Stimulated activated CD4-positive, alpha-beta T cell treated with anti-CD3 and anti-CD28 coated beads, TNF-alpha, amount 100 ng/mL, for 24 hours (primary cell): ENCODE results near the gene GPBAR1.
"Not testable (repeated sequence)": the region's sequence is repeated elsewhere in the genome, so short reads cannot be mapped to it uniquely, and the experiment has no call there.

Source experiments
- DNase-seq, 3 experiments: peaks; one replicate each; pipeline ENCODE4 v3.0.0-alpha.2; 2020; ENCODE audit warnings: low read depth in 3 of 3

Gene GPBAR1

DNA sequence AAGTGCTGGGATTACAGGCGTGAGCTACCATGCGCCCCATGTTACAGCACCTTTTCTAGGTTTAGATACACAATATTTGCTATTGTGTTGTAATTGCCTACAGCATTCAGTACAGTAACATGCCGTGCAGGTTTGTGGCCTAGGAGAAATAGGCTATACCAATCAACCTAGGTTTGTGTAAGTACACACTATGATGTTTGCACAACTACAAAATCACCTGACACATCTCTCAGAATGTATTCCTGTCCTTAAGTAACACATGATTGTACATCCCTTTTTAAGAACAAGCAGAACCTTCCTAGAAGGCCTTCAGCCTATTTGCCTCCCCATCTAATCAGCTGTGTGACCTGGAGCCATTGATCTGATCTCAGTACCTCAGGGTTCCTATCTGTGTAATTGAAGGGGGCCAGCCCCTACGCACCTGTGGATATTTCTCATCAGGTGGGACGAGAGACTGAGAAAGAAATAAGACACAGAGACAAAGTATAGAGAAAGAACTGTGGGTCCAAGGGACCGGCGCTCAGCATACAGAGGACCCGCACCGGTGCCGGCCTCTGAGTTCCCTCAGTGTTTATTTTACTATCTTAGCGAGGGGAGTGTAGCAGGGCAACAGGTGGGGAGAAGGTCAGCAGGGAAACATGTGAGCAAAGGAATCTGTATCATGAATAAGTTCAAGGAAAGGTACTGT is 50.2 kb downstream of the GPBAR1 start:
- no peak for DNase-seq

GRCh38 chr2:218311541-218312266 is 50.9 kb downstream of the GPBAR1 start:
- DNase-seq, result not testable (repeated sequence)

DNA sequence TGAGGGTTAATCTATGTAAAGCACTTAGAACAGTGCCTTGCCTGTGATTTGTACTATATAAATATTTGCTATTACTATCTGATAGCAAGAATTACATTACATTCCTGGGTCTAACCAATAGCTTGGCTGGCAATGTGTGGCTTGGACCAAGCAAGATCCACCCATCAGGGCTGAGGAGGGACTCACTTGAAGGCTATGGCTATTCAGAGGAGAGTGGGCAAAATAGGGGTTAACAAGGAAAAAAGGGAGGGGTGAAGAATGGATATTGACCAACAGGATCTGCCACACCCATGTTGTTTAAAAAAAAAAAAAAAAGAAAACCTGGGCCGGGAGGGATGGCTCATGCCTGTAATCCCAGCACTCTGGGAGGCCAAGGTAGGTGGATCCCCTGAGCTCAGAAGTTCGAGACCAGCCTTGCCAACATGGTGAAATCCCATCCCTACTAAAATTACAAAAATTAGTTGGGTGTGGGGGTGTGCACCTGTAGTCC is 51.5 kb downstream of the GPBAR1 start:
- DNase-seq, result no peak

- no peak for DNase-seq
These were observed 52.5 kb downstream of the GPBAR1 start for GRCh38 chr2:218313356-218313755.
